HL-60 (cell line): ENCODE data around the gene KRTAP21-1.
"Not testable (repeated sequence)": the region's sequence is repeated elsewhere in the genome, so short reads cannot be mapped to it uniquely, and the experiment has no call there.

Source experiments
- DNase-seq, 2 experiments: peaks; one replicate each; pipeline ENCODE4 v3.0.0-alpha.2; 2010 to 2020; ENCODE audit warnings: low read depth in 1 of 2, low spot score in 1 of 2
- H3K27ac ChIP-seq: fragments of 250-450 bp; sonication (Bioruptor Pico); replicated peaks from 2 replicates; pipeline ENCODE4 v1.5.1; 2020; ENCODE audit warnings: mild to moderate bottlenecking, moderate library complexity
- H3K27me3 ChIP-seq: fragments of 250-450 bp; sonication (Bioruptor Pico); 2 replicates; pipeline ENCODE4 v1.5.1; 2021; ENCODE audit warnings: mild to moderate bottlenecking, moderate library complexity; ENCODE audit not compliant: insufficient read depth, poor library complexity, severe bottlenecking
- H3K4me3 ChIP-seq: replicated peaks from 2 replicates; pipeline ENCODE4 v1.5.1; 2011; ENCODE audit warnings: mild to moderate bottlenecking, control low read depth, low read length; ENCODE audit not compliant: insufficient read depth
- GABPA ChIP-seq: IDR thresholded peaks from 2 replicates; pipeline ENCODE4 v1.6.1; 2012; ENCODE audit warnings: low read depth
- POLR2AphosphoS5 ChIP-seq: IDR thresholded peaks from 2 replicates; pipeline ENCODE4 v1.6.1; 2012; ENCODE audit warnings: low read depth
- SPI1 ChIP-seq: IDR thresholded peaks from 2 replicates; pipeline ENCODE4 v1.6.1; 2012; ENCODE audit warnings: low read depth, mild to moderate bottlenecking, borderline replicate concordance
- long read RNA-seq: library from polyadenylated mRNA; unstranded; transcript quantifications from one replicate; pipeline ENCODE4 v2.0.0, GENCODE V29; 2020
- TF ChIP-seq, protein P1 (sequence below): IDR thresholded peaks from 2 replicates; pipeline ENCODE4 v1.6.1; 2012; ENCODE audit warnings: low read depth; ENCODE audit not compliant: insufficient replicate concordance
- TF ChIP-seq, protein P2 (sequence below): IDR thresholded peaks from one replicate; pipeline ENCODE4 v1.5.1; 2011; ENCODE audit warnings: low read length, control low read depth, inconsistent platforms; ENCODE audit not compliant: insufficient read depth

Gene KRTAP21-1
- long read RNA-seq, result 0 reads

DNA sequence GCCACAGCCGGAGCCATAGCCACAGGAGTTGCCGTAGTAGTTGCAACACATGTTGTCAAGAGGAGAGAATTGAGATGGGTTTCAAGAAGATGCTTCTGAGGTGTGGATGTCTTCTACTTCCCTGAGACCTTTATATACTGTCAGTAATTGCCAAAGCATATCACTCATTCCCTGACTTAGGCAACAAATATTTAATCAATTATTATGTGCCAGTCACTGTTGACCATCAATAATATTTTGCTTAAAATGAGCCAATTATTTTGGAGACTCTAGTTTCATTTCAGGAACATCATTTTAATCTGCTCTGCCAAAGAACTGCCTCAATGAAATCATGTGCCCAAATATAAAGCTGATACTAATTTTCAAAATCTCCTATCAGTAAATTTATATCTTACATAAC is at the start of gene KRTAP21-1:
TSS of gene KRTAP21-1 (minus strand) at position 101 of the 400 bp plus-strand sequence. CDS start at position 51, 50 bp downstream.
- not testable (repeated sequence) for DNase-seq

GRCh38 chr21:30800605-30801004 is 45.4 kb upstream of the KRTAP21-1 start:
- TF ChIP-seq, protein P1, sequence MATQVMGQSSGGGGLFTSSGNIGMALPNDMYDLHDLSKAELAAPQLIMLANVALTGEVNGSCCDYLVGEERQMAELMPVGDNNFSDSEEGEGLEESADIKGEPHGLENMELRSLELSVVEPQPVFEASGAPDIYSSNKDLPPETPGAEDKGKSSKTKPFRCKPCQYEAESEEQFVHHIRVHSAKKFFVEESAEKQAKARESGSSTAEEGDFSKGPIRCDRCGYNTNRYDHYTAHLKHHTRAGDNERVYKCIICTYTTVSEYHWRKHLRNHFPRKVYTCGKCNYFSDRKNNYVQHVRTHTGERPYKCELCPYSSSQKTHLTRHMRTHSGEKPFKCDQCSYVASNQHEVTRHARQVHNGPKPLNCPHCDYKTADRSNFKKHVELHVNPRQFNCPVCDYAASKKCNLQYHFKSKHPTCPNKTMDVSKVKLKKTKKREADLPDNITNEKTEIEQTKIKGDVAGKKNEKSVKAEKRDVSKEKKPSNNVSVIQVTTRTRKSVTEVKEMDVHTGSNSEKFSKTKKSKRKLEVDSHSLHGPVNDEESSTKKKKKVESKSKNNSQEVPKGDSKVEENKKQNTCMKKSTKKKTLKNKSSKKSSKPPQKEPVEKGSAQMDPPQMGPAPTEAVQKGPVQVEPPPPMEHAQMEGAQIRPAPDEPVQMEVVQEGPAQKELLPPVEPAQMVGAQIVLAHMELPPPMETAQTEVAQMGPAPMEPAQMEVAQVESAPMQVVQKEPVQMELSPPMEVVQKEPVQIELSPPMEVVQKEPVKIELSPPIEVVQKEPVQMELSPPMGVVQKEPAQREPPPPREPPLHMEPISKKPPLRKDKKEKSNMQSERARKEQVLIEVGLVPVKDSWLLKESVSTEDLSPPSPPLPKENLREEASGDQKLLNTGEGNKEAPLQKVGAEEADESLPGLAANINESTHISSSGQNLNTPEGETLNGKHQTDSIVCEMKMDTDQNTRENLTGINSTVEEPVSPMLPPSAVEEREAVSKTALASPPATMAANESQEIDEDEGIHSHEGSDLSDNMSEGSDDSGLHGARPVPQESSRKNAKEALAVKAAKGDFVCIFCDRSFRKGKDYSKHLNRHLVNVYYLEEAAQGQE, result no peak
- TF ChIP-seq SPI1 (no peak), POLR2AphosphoS5 (no peak), GABPA (no peak)
- TF ChIP-seq, protein P2, sequence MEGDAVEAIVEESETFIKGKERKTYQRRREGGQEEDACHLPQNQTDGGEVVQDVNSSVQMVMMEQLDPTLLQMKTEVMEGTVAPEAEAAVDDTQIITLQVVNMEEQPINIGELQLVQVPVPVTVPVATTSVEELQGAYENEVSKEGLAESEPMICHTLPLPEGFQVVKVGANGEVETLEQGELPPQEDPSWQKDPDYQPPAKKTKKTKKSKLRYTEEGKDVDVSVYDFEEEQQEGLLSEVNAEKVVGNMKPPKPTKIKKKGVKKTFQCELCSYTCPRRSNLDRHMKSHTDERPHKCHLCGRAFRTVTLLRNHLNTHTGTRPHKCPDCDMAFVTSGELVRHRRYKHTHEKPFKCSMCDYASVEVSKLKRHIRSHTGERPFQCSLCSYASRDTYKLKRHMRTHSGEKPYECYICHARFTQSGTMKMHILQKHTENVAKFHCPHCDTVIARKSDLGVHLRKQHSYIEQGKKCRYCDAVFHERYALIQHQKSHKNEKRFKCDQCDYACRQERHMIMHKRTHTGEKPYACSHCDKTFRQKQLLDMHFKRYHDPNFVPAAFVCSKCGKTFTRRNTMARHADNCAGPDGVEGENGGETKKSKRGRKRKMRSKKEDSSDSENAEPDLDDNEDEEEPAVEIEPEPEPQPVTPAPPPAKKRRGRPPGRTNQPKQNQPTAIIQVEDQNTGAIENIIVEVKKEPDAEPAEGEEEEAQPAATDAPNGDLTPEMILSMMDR, result no peak
- no peak overlapping the region for H3K27ac ChIP-seq
- H3K4me3 ChIP-seq, result no peak overlapping the region
- no peaks in the 10 kb centered on the region for H3K27me3 ChIP-seq
- DNase-seq, result no peak

More for the DNA sequence above, at the start of gene KRTAP21-1:
- not testable (repeated sequence) for H3K27me3 ChIP-seq, H3K4me3 ChIP-seq, H3K27ac ChIP-seq

DNA sequence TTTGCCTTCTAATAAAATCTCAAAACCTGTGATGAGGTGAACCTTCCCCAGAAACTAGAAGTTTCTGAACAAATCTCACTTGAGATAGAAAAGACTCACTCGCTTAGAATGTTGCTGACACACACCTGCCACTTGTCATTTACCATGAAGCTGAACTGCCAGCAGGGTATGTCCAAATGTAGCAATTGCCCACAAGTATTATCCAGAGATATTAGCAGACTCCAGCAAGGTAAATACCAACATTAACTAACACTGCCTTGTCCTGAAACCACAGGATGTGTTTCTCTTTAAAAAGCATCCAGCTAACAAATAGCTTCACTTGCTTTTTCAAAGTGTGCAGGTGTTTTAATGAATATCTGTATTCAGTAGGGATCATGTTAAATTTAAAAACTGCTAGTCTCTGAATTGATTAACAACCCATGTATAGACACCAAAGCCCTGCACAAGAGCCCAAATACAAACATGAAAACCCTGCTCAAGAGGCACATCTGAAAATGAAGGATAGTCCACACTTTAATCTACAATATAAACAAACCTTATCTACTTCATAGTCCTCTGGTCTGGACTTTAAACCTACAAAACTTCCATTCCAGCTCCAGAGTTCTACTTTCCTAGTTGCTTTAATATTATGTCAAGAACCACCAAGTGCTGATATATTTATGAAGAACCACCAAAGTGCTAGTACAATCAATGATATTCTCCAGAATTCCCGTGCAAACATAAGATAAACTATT is 38.5 kb upstream of the KRTAP21-1 start:
- no peak overlapping the region for H3K27ac ChIP-seq
- no peak overlapping the region for H3K4me3 ChIP-seq
- no peaks in the 10 kb centered on the region for H3K27me3 ChIP-seq
- DNase-seq, result no peak
- TF ChIP-seq, protein P2, result no peak
- TF ChIP-seq, protein P1, result no peak
- TF ChIP-seq SPI1 (no peak), POLR2AphosphoS5 (no peak), GABPA (no peak)

GRCh38 chr21:30779249-30779648 is 24.0 kb upstream of the KRTAP21-1 start:
- H3K27me3 ChIP-seq, result no peaks in the 10 kb centered on the region

More at GRCh38 chr21:30779249-30779648, 24.0 kb upstream of the KRTAP21-1 start:
- no peak overlapping the region for H3K4me3 ChIP-seq
- DNase-seq, result no peak
- H3K27ac ChIP-seq, result no peak overlapping the region
- TF ChIP-seq POLR2AphosphoS5, result no peak
- TF ChIP-seq, protein P2, result no peak
- TF ChIP-seq GABPA, result no peak
- no peak for TF ChIP-seq SPI1
- TF ChIP-seq, protein P1, result no peak
